Measurements from ENCODE around the gene AKAP9.
A peak's percentile ranks its signal among the peaks of the same experiment; 100 is the strongest.
"Not testable (repeated sequence)": the region's sequence is repeated elsewhere in the genome, so short reads cannot be mapped to it uniquely, and the experiment has no call there.

AKAP9 gene

DNA sequence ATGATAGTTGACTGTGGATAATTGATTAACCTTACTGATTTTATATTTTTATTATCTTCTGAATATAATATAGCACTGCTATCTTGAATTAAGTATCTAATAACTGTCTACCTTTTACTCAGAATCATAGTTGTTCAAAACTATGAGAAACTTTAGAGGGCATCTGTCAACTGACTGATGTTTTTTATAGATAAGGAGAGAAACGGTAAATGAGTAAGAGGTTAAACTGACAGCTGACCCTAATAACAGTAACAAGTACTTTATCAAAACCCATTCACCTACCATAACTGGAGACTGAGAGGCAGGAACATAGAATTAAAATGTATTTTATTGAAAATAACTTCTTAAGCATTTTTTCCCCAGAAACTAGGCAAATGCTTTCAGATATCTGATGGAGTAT, 131.5 kb downstream of the AKAP9 start:
- DNase-seq: no peak

DNA sequence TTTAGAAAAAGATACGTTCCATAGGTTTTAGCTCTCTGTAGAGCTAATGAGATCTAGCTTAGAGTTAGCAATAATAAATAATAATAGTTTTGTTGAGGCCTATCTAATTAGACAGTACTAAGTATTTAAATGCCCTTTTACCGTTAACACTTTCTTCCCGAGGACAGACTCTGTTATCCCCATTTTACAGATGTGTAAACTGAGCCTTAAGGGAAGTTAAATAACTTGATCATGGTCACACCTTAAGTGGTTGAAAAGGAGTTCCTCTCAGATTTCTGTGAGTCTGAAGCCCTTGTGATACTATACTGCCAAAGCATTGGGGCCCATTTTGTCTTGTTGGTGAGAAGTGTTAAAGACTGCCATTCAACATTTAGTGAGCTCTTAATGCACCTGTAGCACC, 132.0 kb downstream of the AKAP9 start:
- DNase-seq: no peak

DNA sequence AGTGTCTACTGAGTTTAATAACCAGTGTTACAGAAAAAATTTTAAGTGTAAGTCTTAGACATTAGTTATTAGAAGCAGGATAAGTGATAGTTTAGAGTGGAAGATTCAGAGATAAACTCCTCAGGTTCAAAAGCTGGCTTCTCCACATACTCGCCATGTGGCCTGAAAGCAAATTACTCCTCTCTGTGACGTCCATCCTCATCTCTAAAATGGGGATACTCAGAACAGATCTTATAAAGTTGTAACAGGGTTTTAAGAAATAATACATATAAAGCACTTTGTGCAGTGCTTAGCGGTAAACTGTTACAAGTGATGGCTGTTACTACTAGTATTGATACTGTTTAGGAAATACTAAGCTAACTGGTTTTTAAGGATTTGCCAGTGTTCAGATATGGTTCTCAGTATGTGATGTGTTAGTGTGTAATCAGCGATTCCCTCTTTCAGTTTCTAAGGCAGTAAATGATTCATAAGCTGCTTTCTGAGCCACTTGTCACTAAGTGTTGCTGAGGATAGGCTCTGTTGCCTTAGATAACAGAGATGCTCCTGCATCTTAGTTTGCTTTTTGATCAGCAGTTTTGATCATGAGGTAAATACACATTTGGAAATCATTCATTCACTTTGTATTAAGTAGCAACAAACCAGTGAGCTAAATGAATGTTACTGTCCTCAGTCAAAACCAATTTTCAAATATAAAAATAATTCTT, 134.9 kb downstream of the AKAP9 start:
- DNase-seq: no peak

DNA sequence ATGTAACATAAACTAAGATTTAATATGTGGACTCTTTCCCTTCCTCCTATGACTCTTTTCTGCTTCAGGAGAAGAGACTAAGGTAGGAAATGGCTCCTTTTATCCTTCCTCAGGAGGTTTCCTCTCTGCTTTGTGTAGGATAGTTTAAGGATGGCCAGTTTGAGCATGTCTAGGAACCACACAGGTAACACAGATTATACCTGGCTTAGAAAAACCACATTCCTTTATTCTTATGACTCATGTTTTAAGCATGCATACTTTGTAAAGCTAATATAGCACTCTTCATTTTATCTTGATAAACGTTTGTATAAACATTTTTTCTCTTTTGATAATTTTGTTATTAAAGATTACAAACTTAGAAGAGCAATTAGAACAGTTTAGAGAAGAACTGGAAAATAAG, 135.8 kb downstream of the AKAP9 start:
- no peak for DNase-seq

DNA sequence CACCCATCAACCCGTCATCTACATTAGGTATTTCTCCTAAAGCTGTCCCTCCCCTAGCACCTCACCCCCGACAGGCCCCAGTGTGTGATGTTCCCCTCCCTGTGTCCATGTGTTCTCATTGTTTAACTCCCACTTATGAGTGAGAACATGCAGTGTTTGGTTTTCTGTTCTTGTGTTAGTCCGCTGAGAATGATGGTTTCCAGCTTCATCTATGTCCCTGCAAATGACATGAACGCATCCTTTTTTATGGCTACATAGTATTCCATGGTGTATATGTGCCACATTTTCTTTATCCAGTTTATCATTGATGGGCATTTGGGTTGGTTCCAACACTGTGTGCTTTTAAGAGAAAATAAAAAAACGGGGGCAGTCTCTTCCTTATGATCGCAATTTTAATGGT, 143.3 kb downstream of the AKAP9 start:
- not testable (repeated sequence) for DNase-seq

DNA sequence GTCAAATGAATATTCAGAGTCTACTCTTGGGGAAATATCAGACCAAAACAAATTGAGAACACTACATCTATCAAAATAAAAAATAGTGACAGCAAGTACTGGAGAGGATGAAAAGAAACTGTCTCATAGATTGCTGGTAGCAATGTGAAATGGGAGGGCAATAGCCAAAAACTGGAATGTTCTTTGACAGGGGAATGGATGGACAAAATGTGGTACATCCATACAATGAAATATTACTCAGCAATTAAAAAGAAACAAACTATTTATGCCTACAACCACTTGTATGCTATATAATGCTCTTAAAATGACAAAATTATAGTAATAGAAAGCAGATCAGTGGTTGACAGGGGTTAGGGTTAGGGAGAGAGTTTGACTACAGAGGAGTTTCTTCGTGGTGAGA, 147.6 kb downstream of the AKAP9 start:
- DNase-seq: no peak

DNA sequence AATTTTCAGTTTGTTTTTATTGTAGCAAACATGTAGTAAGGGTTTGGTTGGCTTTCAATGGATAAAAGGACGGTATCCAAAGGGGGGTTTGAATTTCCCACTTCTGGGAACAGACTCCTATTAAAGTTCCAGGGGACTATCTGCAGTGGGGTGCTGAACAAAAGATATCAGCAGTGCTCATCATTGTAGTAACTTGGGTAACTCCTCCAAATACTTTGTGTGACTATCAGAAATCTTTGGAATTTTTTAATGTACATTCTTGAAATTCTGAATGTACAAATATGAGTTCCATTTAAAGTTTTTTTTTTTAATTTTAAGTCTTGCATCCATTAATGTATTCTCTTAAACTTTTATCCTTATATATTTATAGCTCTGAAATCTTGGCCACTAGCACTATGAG, 151.5 kb downstream of the AKAP9 start:
- no peak for DNase-seq

DNA sequence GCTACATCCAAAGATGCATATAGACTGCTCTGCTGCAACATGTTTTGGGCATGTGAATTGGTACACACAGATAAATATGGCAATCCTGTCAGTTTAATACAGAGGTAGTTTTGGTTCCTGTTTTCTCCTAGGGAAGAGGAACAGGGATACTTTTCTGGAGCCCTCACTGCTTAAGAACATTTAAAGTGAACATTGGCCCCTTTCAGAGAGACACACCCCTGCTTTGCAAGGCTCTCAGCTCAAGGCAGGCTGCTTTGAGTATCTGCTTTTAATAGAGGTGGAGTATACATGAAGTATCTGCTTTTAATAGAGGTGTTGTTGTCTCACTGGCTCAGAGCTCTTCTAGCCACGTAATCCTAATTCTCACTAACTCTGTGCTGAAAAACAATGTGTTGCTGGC, 154.7 kb downstream of the AKAP9 start:
- no peak for DNase-seq

DNA sequence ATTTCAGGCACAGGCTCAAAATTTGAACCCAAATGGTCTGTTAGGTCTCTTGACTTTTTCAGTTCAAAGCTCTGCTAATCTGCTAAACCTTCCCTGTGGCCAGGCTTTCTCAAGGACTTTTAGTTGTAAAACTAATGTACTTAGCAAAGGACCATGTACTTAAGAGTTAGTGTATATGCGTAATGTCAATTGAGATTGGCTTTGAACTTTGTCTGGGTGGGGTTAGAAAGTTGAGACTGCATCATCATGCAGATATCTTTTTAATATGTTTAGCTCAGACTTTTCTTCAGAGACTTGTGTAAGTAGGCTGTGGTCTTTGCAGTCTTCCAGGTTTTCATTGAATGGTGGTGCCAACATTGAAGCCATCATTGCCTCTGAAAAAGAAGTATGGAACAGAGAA, 159.9 kb downstream of the AKAP9 start:
- DNase-seq: no peak

DNA sequence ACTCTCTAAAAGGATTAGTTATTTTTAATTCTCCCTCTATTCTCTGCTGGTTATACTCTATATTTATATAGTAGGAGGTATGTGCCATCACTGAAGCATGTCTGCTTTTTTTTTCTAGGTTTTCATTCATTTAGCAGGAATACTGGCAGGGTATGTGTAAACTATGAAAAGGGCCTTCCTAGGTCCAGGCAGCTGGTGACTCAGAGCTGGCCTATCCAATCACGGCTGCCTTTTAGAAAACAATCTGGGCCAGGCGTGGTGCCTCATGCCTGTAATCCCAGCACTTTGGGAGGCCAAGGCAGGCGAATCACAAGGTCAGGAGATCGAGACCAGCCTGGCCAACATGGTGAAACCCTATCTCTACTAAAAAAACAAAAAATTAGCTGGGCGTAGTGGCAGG, 162.2 kb downstream of the AKAP9 start:
- not testable (repeated sequence) for DNase-seq

DNA sequence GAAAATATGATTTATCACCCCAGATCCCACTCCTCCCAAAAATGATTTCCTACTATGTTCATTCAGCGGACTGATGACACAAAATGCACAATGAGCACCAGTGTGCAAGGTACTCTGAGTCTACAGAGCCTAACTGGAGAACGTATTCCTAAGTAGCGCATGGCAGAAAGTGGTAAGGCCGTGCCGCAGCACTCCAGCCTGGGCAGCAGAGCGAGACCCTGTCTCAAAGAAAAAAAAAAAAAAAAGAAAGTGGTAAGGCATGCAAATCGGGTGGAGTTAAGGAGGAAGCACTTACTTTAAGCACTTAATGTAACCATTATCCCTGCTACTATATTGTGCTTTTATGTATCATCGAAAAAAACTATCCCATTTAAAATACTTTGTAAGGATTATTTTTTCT, 168.2 kb downstream of the AKAP9 start:
- DNase-seq: no peak

DNA sequence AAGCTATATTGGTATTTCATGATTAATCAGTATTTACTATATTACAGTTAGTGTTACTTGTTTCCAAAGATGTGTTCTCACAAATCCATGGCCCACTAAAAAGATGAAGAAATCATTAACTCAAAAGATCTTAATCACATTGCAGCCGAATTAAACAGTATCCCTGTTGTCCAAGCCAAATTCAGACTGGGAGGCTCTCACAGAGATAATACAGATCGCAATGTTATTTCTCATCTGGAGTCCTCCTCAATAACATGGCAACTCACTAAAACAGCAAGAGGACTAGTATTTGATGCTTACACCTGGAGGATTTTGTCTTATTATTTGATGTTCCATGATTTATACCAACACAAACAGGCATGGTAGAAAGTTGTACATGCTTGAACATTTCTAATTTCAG, 170.2 kb downstream of the AKAP9 start:
- DNase-seq: no peak

DNA sequence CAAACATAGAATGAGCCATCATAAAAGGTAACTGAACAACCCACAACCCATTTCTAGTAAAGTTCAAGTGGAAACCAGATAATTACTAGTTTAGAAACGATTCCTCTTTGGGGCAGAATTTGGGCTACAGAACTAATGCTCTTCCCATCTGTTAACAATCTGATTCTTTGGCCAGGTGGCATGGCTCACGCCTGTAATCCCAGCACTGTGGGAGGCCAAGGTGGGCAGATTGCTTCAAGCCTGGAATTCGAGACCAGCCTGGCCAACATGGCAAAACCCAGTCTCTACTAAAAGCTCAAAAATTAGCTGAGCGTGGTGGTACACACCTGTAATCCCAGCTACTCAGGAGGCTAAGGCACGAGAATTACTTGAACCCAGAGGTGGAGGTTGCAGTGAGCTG, 175.2 kb downstream of the AKAP9 start:
- DNase-seq: no peak

DNA sequence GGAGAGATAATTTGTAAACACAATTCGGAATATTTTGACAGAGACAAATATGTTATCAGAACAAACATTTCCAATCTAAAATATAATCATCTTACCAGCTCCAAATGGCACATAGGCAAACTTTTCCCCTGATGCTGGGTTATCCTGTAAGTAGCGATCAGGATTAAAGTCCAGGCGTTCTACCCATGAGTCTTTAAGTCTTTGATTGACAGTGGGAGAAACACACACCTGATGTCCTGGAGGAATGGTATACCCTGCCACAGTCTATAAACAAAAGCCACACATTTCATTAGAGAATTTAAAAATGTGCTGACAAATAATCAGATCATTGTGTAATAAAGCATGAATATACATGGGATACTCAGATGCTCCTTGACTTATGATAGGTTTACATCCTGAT, 176.3 kb downstream of the AKAP9 start:
- DNase-seq: no peak

DNA sequence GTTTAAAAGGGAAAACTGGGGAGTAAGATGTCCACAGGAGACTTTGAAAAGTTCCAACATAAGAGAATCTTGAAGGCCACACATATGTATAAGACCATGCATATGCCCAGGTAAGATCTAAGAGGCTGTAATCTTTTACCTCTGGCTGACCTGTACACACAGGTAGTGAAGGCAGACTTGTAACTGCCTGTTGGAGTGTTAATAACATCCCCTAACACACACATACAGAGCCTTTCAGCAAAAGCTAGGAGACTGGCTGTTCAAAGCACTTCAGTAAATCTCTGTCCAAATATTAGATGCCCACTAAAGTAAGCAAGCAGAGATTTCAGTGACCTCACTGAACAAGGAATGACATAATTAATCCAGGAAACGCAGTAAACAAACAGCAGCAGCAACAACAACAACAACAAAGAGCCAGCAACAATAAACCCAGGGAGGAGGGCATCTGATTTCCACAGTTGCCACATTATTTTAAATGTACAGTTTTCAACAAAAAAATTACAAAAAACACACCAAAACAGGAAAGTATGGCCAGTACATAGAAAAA, 178.6 kb downstream of the AKAP9 start:
- no peak for DNase-seq

DNA sequence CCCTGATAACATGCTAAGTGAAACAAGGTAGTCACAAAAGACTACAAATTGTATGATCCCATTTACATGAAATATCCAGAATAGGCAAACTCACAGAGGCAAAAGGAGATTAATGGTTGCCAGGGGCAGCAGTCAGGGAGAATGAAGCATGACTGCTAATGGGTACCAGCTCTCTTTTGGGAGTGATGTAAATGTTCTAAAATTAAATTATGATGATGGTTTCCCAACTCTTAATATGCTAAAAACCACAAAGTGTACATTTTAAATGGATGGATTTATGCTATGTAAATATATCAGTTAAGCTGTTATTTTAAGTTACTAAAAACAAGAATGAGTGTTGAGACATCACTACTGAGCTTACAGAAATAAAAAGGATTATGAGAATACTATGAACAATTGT, 181.0 kb downstream of the AKAP9 start:
- DNase-seq: no peak

DNA sequence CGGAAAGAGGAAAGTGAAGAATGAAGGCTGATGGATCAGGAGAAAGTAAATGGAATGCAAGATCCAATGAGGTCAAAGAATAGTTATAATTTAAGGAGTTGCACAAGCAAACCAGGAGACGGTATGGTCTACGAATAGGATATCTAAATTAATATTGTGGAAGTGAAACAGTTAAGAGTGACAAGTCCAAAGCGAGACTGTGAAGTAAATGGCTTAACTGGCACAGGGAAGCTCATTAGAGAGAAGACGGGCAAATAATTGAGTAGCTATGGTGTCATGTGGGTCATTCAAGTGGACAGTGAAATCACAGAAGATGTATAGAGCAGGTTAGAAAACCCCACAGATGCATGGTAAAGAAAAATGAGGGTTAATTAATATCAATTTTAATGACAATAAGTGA, 190.4 kb downstream of the AKAP9 start:
- no peak for DNase-seq

DNA sequence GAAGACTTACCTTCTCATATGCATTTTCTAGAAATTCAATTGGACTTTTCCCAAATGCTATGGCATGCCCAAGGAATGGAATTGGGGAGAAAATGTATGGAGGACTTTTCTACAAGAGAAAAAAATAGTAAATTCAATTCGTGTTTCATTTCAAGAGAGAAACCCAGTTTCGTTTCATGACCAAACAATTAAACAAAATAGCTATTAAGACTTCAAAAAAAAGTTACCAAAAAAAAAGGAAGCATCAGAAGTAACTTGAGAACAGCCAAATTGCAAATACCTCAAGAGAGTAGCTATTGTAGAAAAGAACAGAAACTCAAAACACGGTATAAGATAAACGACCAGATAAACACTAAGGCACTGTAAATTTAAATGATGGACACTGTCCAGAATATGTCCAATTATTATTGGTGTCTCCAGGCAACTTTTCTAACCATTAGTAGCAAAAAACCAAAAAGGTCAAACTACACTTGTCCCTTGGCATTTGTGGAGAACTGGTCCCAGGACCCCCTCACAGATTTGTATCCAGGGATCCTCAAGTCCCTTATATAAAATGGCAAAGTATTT, 191.2 kb downstream of the AKAP9 start:
- no peak for DNase-seq

DNA sequence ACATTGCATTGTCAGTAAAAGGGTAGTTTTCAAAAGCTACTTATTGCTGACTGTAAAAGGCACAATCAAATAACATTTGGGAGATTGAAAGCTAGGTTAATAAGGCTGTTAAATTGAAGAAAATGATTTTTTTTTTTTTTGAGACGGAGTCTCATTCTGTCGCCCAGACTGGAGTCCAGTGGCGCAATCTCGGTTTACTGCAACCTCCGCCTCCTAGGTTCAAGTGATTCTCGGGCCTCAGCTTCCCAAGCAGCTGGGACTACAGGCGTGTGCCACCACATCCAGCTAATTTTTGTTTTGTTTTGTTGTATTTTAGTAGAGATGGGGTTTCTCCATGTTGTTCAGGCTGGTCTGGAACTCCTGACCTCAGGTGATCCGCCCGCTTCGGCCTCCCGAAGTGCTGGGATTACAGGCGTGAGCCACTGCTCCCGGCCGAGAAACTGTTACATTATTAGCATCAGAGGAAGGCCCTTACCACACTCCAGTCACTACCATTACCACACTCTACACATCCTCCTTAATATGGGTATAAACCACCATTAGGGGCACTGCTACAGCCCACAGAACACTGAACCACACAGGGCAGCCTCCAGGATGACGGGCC, 192.6 kb downstream of the AKAP9 start:
- no peak for DNase-seq

DNA sequence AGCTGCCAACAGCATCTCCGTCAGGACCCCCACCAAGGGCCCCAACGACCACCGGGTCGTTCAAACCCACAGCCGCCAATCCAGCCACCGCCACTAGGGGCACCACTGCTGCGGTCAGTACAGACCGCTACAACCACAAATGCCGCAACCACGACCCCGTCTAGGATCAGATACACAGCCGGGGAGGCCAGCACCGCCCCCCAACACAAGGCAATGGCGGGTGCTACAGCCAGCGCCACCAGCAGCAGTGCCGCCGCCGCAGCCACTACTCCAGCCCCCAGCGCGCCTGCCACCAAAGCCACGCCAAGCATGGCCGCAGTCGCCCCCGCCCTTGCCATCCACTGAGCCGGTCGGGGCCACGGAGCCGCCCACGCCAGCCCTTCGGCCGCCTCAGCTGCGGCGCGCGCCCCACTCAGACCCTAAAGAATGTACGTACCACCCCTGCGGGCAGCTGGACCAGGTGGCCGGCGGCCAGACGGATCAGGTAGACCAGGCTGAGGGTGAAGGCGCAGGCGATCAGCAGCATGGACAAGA, 193.1 kb downstream of the AKAP9 start:
- peak; percentile 69 for DNase-seq

DNA sequence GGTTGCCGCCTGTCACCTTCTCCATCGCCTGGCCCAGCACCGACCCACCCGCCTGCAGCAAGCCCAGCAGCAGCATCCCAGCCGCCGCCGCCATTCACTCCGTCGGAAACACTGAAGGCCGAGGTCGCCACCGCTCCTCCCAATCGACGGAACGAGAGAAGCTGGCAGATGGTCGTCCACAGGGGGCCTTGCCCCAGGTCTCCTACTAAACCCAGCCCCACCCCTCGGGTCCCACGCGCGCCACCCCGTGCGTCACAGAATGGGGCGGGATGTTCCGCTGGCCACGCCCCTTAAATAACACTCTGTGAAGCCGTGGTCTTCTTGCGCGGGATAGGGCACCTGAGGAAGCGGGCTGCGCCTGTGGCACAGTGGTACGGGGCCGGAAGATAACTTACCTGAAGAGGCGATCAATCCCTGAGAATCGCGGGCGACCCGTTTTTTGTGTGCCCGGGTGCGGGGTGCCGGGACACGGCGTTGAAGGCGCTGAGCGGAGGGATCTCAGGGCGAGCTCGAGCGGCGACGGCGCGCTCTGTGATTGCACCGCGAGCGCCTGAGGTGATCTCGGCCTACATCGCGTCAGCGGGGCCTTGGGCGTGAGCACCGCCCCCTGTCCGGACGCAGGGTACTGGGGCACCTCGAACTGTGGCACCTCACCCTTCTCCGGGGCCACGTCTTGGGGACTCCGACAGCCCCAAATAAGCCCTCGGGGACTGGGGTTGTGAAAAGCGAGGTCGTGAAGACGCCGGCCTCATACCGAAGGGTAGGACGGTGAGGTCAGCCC, 193.8 kb downstream of the AKAP9 start, which contains the start of gene CYP51A1:
Gene CYP51A1 (minus strand): TSS at position 207 of the 781 bp plus-strand sequence. CDS start 113 bp downstream, at position 94.
- peak; percentile 97 for DNase-seq

DNA sequence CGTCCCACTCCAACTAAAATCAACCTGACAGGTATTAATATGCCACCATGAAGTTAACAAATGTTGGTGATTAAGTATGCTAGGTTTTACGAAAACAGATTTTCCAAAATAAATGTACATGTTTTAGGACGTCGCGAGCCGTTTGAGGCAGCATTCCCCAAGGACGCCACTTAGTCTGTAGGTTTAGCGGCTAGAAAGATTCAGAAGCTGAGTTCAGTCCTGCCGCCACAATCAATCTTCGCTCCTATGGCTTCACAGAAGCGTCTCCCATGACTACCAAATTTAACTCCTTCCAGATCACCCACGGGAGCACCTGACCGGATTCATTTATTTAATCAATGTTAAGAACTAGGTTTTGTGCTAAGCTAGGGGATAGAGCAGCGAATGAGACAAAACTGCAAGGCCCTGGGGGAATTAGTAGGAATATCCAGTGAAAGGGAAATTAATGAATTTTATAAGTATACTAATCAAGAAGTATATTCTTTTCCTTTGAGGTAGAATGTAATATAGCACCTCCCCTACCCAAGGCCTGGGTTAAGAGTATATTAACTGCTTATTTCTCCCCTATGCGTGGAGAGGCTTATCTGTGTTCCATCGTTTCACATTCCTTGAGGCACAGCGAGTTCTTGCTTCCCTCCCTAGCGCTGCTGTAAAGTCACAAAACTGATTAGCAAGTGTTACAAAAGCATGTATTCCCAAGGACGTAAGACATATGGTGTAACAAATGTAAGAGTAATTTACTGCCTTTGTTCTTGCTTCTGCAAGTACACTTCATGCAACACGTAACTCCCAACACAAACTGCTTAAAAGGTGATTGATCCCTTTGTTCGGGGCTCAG, 194.6 kb downstream of the AKAP9 start:
- DNase-seq: no peak

Data from activated T-cell treated with anti-CD3 and anti-CD28 coated beads, Interleukin-2, amount 50 U/mL, for 1 hour (primary cell).